ENCODE data around the gene YTHDC2. TPM values are rescaled to one million over a fixed set of nuclear protein-coding genes. Genes with fewer than 3 reads are reported as not detected.

The YTHDC2 gene
- total RNA-seq, 3 donors from 2014 or later (not counting 1 experiment from before 2014, with no cell fraction given), result 37.7 to 38.8 (median 38.0) TPM

DNA sequence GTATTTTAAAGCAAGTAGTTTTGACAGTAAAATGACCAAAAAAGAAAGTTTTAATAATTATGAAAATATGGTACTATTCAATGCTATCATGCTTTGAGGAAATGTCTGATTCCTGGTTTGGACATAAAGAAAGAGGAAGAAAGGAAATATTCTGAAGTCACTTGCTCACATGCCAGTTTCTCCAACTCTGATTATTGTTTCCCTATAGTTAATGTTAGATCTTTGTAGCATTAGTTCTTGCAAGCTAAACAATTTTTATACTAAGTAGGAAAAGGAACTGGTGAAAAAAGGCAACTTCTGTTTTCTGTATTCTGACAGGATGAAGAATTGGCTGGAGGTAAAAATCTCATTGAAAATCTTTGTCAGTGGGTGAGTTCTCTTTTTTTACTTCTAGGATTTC lies 119.5 kb downstream of the YTHDC2 start:
- Mint-ChIP-seq H3K36me3 (no peaks in the 10 kb centered on the region), H3K9me3 (no peaks in the 10 kb centered on the region), H3K4me3 (no peak overlapping the region), H3K4me1 (no peaks in the 10 kb centered on the region), H3K27me3 (ENCODE audit: low read depth in 2 of 2) (peaks cover 11 to 34% of the 10 kb centered on the region in 2 donors), H3K27ac (no peak overlapping the region)
- Histone ChIP-seq H3K4me3 (ENCODE audit: low read length) (no peak overlapping the region), H3K27me3 (ENCODE audit: control insufficient read depth, insufficient read depth, low read length) (no peaks in the 10 kb centered on the region), H3K9me3 (ENCODE audit: control insufficient read depth, insufficient read depth, low read length) (no peaks in the 10 kb centered on the region), H3K27ac (ENCODE audit: low read length) (no peak overlapping the region), H3K36me3 (ENCODE audit: control insufficient read depth, insufficient read depth, low read length) (no peaks in the 10 kb centered on the region), H3K4me1 (ENCODE audit: control insufficient read depth, insufficient read depth, low read length) (no peaks in the 10 kb centered on the region)
- ATAC-seq (no peak), DNase-seq (no peak)
- TF ChIP-seq, protein P1, sequence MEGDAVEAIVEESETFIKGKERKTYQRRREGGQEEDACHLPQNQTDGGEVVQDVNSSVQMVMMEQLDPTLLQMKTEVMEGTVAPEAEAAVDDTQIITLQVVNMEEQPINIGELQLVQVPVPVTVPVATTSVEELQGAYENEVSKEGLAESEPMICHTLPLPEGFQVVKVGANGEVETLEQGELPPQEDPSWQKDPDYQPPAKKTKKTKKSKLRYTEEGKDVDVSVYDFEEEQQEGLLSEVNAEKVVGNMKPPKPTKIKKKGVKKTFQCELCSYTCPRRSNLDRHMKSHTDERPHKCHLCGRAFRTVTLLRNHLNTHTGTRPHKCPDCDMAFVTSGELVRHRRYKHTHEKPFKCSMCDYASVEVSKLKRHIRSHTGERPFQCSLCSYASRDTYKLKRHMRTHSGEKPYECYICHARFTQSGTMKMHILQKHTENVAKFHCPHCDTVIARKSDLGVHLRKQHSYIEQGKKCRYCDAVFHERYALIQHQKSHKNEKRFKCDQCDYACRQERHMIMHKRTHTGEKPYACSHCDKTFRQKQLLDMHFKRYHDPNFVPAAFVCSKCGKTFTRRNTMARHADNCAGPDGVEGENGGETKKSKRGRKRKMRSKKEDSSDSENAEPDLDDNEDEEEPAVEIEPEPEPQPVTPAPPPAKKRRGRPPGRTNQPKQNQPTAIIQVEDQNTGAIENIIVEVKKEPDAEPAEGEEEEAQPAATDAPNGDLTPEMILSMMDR (IDR thresholded peaks at IDR 0.05), result no peak
- intact Hi-C loops (cut with micrococcal nuclease), result no loop called here

DNA sequence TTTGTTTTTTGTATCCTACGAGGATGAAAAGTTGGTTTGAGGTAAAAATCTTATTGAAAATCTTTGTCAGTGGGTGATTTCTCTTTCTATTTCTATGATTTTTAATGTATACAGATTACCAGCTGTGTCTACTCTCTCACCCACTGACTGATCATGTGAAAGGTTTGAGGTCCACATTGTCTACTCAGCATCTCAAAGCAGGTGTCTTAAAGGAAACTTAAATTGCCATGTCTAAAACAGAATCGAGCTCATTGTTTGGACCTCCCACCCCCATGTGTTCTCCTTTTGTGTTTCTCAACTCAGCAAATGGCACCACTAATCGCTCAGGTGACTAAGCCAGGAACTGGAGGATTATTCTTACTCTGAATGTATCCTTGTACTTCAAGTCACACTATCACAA lies 121.5 kb downstream of the YTHDC2 start:
- H3K9me3 Mint-ChIP-seq, result no peaks in the 10 kb centered on the region
- Histone ChIP-seq H3K27ac (ENCODE audit: low read length) (no peak overlapping the region), H3K9me3 (ENCODE audit: control insufficient read depth, insufficient read depth, low read length) (no peaks in the 10 kb centered on the region), H3K27me3 (ENCODE audit: control insufficient read depth, insufficient read depth, low read length) (no peaks in the 10 kb centered on the region), H3K36me3 (ENCODE audit: control insufficient read depth, insufficient read depth, low read length) (no peaks in the 10 kb centered on the region), H3K4me3 (ENCODE audit: low read length) (no peak overlapping the region), H3K4me1 (ENCODE audit: control insufficient read depth, insufficient read depth, low read length) (no peaks in the 10 kb centered on the region)
- H3K27me3 Mint-ChIP-seq (ENCODE audit: low read depth in 2 of 2), result peaks cover 11 to 34% of the 10 kb centered on the region in 2 donors
- intact Hi-C loops (cut with micrococcal nuclease), result no loop called here
- WGBS (ENCODE audit: insufficient coverage), result 92% methylated on average over 2 of the region's 3 CpGs
- H3K4me3 Mint-ChIP-seq, result no peak overlapping the region
- no peak overlapping the region for H3K27ac Mint-ChIP-seq
- DNase-seq (no peak), ATAC-seq (no peak)
- H3K36me3 Mint-ChIP-seq, result no peaks in the 10 kb centered on the region
- TF ChIP-seq, protein P1 (IDR thresholded peaks at IDR 0.05), result no peak
- no peaks in the 10 kb centered on the region for H3K4me1 Mint-ChIP-seq

DNA sequence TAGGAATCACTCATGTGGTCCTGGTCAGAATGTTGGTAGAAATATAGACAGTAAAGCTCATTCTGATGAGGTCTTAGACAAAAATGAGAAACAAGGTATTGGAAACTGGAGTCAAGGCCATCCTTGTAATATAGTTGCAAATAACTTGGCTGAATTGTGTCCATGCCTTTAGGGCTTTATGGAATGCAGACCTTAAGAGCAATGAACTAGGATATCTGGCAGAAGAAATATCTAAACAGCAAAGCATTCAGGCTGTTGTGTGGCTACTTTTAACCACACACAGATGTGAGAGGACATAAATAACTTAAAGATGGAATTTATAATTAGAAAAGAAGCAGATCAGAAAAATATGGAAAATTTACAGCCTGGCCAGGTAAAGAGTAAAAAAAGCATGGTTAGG lies 128.2 kb downstream of the YTHDC2 start:
- H3K27me3 ChIP-seq (ENCODE audit: control insufficient read depth, insufficient read depth, low read length), result no peaks in the 10 kb centered on the region
- Mint-ChIP-seq H3K27ac (no peak overlapping the region), H3K36me3 (peaks cover 5% of the 10 kb centered on the region), H3K4me1 (no peaks in the 10 kb centered on the region), H3K4me3 (no peak overlapping the region), H3K27me3 (ENCODE audit: low read depth in 2 of 2) (peaks cover 3 to 6% of the 10 kb centered on the region in 2 donors), H3K9me3 (no peaks in the 10 kb centered on the region)
- H3K36me3 ChIP-seq (ENCODE audit: control insufficient read depth, insufficient read depth, low read length), result no peaks in the 10 kb centered on the region
- ATAC-seq (no peak), DNase-seq (no peak)
- H3K4me1 ChIP-seq (ENCODE audit: control insufficient read depth, insufficient read depth, low read length), result no peaks in the 10 kb centered on the region
- H3K4me3 ChIP-seq (ENCODE audit: low read length), result no peak overlapping the region
- no peaks in the 10 kb centered on the region for H3K9me3 ChIP-seq (ENCODE audit: control insufficient read depth, insufficient read depth, low read length)
- no peak overlapping the region for H3K27ac ChIP-seq (ENCODE audit: low read length)
- TF ChIP-seq, protein P1 (IDR thresholded peaks at IDR 0.05), result no peak
- intact Hi-C loops (cut with micrococcal nuclease), result no loop called here

Other genes starting within 250 kb of the YTHDC2 start
- gene TSSK1B, start 78.7 kb upstream of the YTHDC2 start, total RNA-seq, result not detected
- gene MCC, start 25.2 kb upstream of the YTHDC2 start, total RNA-seq, result 1 to 10 TPM in 2 of 3 donors, under 1 TPM in 1; 0.68 to 1.8 (median 1.4) TPM

Data from natural killer cell (primary cell).